ENCODE measurements around the gene GLRA1. TPM values are rescaled to one million over a fixed set of nuclear protein-coding genes. Genes with fewer than 3 reads are reported as not detected.

The GLRA1 gene
- total RNA-seq, 1 experiment from 2014 or later: not detected

GRCh38 chr5:151909628-151910027, 15.0 kb downstream of the GLRA1 start:
- H3K4me3 ChIP-seq (ENCODE audit: low read depth in 2 of 2, low read length in 2 of 2): no peak overlapping the region
- no peaks in the 10 kb centered on the region for H3K4me1 ChIP-seq (ENCODE audit: control insufficient read depth, insufficient read depth, low read length)
- ATAC-seq: no peak
- H3K27ac ChIP-seq (ENCODE audit: low read length): no peak overlapping the region
- no peaks in the 10 kb centered on the region; the same call in 1 of the 2 replicates for H3K27me3 ChIP-seq (ENCODE audit: control insufficient read depth, insufficient read depth, low read length)
- POLR2A ChIA-PET: no interaction called here
- intact Hi-C loops (cut with micrococcal nuclease; ENCODE audit: unreplicated experiment) (no loop called here), in situ Hi-C loops (cut with HindIII; ENCODE audit: low pct_unique_long_range_greater_than_20kb, low sequenced_read_pairs) (no loop called here)
- no TSS peak for BruUV-seq (replicated peaks)
- H3K36me3 ChIP-seq (ENCODE audit: control insufficient read depth, insufficient read depth, low read length): no peaks in the 10 kb centered on the region
- no peaks in the 10 kb centered on the region for H3K9me3 ChIP-seq (ENCODE audit: control insufficient read depth, insufficient read depth, low read depth, low read length)
- DNase-seq (ENCODE audit: low read depth, low spot score): no peak
- CTCF ChIA-PET: no interaction called here
- TF ChIP-seq SIN3A (IDR thresholded peaks at IDR 0.05; ENCODE audit: borderline replicate concordance, insufficient read depth, low read depth, low read length): no peak
- TF ChIP-seq, protein P1, sequence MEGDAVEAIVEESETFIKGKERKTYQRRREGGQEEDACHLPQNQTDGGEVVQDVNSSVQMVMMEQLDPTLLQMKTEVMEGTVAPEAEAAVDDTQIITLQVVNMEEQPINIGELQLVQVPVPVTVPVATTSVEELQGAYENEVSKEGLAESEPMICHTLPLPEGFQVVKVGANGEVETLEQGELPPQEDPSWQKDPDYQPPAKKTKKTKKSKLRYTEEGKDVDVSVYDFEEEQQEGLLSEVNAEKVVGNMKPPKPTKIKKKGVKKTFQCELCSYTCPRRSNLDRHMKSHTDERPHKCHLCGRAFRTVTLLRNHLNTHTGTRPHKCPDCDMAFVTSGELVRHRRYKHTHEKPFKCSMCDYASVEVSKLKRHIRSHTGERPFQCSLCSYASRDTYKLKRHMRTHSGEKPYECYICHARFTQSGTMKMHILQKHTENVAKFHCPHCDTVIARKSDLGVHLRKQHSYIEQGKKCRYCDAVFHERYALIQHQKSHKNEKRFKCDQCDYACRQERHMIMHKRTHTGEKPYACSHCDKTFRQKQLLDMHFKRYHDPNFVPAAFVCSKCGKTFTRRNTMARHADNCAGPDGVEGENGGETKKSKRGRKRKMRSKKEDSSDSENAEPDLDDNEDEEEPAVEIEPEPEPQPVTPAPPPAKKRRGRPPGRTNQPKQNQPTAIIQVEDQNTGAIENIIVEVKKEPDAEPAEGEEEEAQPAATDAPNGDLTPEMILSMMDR (IDR thresholded peaks at IDR 0.05): no peak
- no peak for TF ChIP-seq TCF7L2 (IDR thresholded peaks at IDR 0.05; ENCODE audit: low read depth, low read length)
- no peak for TF ChIP-seq POLR2AphosphoS5 (IDR thresholded peaks at IDR 0.05; ENCODE audit: low read depth, low read length)
- TF ChIP-seq REST (IDR thresholded peaks at IDR 0.05; ENCODE audit: insufficient read depth in 1 of 2, low read depth in 2 of 2, low read length in 1 of 2): no peak

- H3K36me3 ChIP-seq (ENCODE audit: control insufficient read depth, insufficient read depth, low read length): no peaks in the 10 kb centered on the region
- POLR2A ChIA-PET: no interaction called here
- H3K27me3 ChIP-seq (ENCODE audit: control insufficient read depth, insufficient read depth, low read length): no peaks in the 10 kb centered on the region
- H3K27ac ChIP-seq (ENCODE audit: low read length): no peak overlapping the region
- H3K4me1 ChIP-seq (ENCODE audit: control insufficient read depth, insufficient read depth, low read length): no peaks in the 10 kb centered on the region
- no peaks in the 10 kb centered on the region for H3K9me3 ChIP-seq (ENCODE audit: control insufficient read depth, insufficient read depth, low read depth, low read length)
- DNase-seq (ENCODE audit: low read depth, low spot score) (no peak), ATAC-seq (no peak)
- no peak for TF ChIP-seq REST (IDR thresholded peaks at IDR 0.05; ENCODE audit: insufficient read depth in 1 of 2, low read depth in 2 of 2, low read length in 1 of 2)
- CTCF ChIA-PET: no interaction called here
- intact Hi-C loops (cut with micrococcal nuclease; ENCODE audit: unreplicated experiment): no loop called here
- no TSS peak for BruUV-seq (replicated peaks)
- no peak overlapping the region for H3K4me3 ChIP-seq (ENCODE audit: low read depth in 2 of 2, low read length in 2 of 2)
- in situ Hi-C loops (cut with HindIII; ENCODE audit: low pct_unique_long_range_greater_than_20kb, low sequenced_read_pairs): no loop called here
Measured at GRCh38 chr5:151906246-151906645, 18.4 kb downstream of the GLRA1 start.
